IMR-90 (cell line): Measurements from ENCODE around the gene PRDX5. TPM values are rescaled to one million over a fixed set of nuclear protein-coding genes. Genes with fewer than 3 reads are reported as not detected.

Experiments used
- ATAC-seq: fragments of 200-7000 bp; cut with Tn5 transposase; 2 replicates; pipeline ENCODE4 v1.9.1; 2020; ENCODE audit warnings: low read depth, mild to moderate bottlenecking, moderate library complexity
- BruUV-seq: library from RNA; stranded (reverse); fragments of 400-500 nt; replicated peaks from 2 replicates; lab custom pipeline; 2021; lab: Mats Ljungman, UMichigan
- CTCF ChIA-PET: fragments of 300-600 bp; formaldehyde crosslinking; extraction: SDS; loops from one replicate; lab custom pipeline; 2021; ENCODE audit warnings: antibody characterized with exemption; lab: Yijun Ruan, JAX
- POLR2A ChIA-PET: fragments of 300-600 bp; sonication (Branson Sonifier 250); formaldehyde crosslinking; loops from one replicate; lab custom pipeline; 2022; ENCODE audit warnings: antibody characterized with exemption; ENCODE audit not compliant: unreplicated experiment; lab: Charles Lee
- DNase-seq: peaks from one replicate; pipeline ENCODE4 v3.0.0; 2013
- H2AFZ ChIP-seq: replicated peaks from 2 replicates; pipeline ENCODE3; 2013; ENCODE audit warnings: low read length, mild to moderate bottlenecking; ENCODE audit not compliant: poor library complexity
- H2AK5ac ChIP-seq: 2 replicates; pipeline ENCODE4 v1.6.1; 2013; ENCODE audit warnings: low read depth, low read length, inconsistent platforms
- H2AK9ac ChIP-seq: replicated peaks from 2 replicates; pipeline ENCODE3; 2013; ENCODE audit warnings: mild to moderate bottlenecking, low read depth, low read length, moderate library complexity; ENCODE audit not compliant: poor library complexity
- H2BK120ac ChIP-seq: 2 replicates; pipeline ENCODE4 v1.6.1; 2013; ENCODE audit warnings: low read depth, low read length, inconsistent platforms
- H2BK15ac ChIP-seq: 3 replicates; pipeline ENCODE4 v1.6.1; 2013; ENCODE audit warnings: low read depth, low read length, inconsistent platforms
- H2BK20ac ChIP-seq: 2 replicates; pipeline ENCODE4 v1.6.1; 2013; ENCODE audit warnings: low read depth, mild to moderate bottlenecking, inconsistent platforms, low read length, moderate library complexity
- H2BK5ac ChIP-seq: 2 replicates; pipeline ENCODE4 v1.6.1; 2013; ENCODE audit warnings: mild to moderate bottlenecking, low read depth, low read length, inconsistent platforms; ENCODE audit not compliant: poor library complexity, severe bottlenecking
- H3K14ac ChIP-seq: replicated peaks from 2 replicates; pipeline ENCODE4 v1.6.1; 2013; ENCODE audit warnings: low read depth, low read length, inconsistent platforms
- H3K18ac ChIP-seq: 2 replicates; pipeline ENCODE4 v1.6.1; 2013; ENCODE audit warnings: low read depth, low read length, control low read depth
- H3K23ac ChIP-seq: 2 replicates; pipeline ENCODE4 v1.6.1; 2013; ENCODE audit warnings: low read depth, low read length, inconsistent platforms
- H3K27ac ChIP-seq: 2 replicates; pipeline ENCODE4 v1.5.1; 2013; ENCODE audit warnings: mild to moderate bottlenecking, control low read depth, low read length; ENCODE audit not compliant: insufficient read depth
- H3K27me3 ChIP-seq: 2 replicates; pipeline ENCODE4 v1.6.1; 2013; ENCODE audit warnings: low read length; ENCODE audit not compliant: control insufficient read depth, insufficient read depth
- H3K36me3 ChIP-seq: 2 replicates; pipeline ENCODE4 v1.6.1; 2013; ENCODE audit warnings: low read length, mixed read lengths; ENCODE audit not compliant: control insufficient read depth, insufficient read depth
- H3K4ac ChIP-seq: 2 replicates; pipeline ENCODE4 v1.6.1; 2013; ENCODE audit warnings: low read depth, low read length, inconsistent platforms
- H3K4me1 ChIP-seq: 2 replicates; pipeline ENCODE4 v1.6.1; 2013; ENCODE audit warnings: low read length, mixed read lengths; ENCODE audit not compliant: control insufficient read depth, insufficient read depth
- H3K4me2 ChIP-seq: 2 replicates; pipeline ENCODE4 v1.6.1; 2013; ENCODE audit warnings: low read depth, mild to moderate bottlenecking, control low read depth, low read length, moderate library complexity
- H3K4me3 ChIP-seq: 2 replicates; pipeline ENCODE4 v1.5.1; 2013; ENCODE audit warnings: low read depth, mild to moderate bottlenecking, control low read depth, low read length, moderate library complexity; ENCODE audit not compliant: insufficient read depth
- H3K56ac ChIP-seq: 2 replicates; pipeline ENCODE4 v1.6.1; 2013; ENCODE audit warnings: low read length, inconsistent platforms; ENCODE audit not compliant: insufficient read depth; ENCODE audit errors: extremely low read depth
- H3K79me1 ChIP-seq, 2 experiments: 2 replicates each; pipeline ENCODE4 v1.6.1; 2013; ENCODE audit warnings: low read length in 2 of 2, inconsistent platforms in 1 of 2, low read depth in 1 of 2
- H3K9ac ChIP-seq: 2 replicates; pipeline ENCODE4 v1.6.1; 2013; ENCODE audit warnings: low read depth, low read length, control low read depth
- H3K9me1 ChIP-seq: 2 replicates; pipeline ENCODE4 v1.6.1; 2013; ENCODE audit warnings: low read length, inconsistent platforms; ENCODE audit not compliant: insufficient read depth
- H3K9me3 ChIP-seq: 2 replicates; pipeline ENCODE4 v1.6.1; 2013; ENCODE audit warnings: low read length; ENCODE audit not compliant: control insufficient read depth, insufficient read depth
- H4K20me1 ChIP-seq: 2 replicates; pipeline ENCODE4 v1.6.1; 2013; ENCODE audit warnings: low read length, inconsistent platforms; ENCODE audit not compliant: insufficient read depth
- H4K5ac ChIP-seq: 2 replicates; pipeline ENCODE4 v1.6.1; 2013; ENCODE audit warnings: mild to moderate bottlenecking, low read depth, low read length, control low read depth
- H4K8ac ChIP-seq, 2 experiments: 2 replicates each; pipeline ENCODE4 v1.6.1; 2013; ENCODE audit warnings: low read depth in 2 of 2, low read length in 2 of 2, control low read depth in 1 of 2, inconsistent platforms in 1 of 2
- H4K91ac ChIP-seq: 2 replicates; pipeline ENCODE4 v1.6.1; 2013; ENCODE audit warnings: low read depth, low read length, inconsistent platforms; ENCODE audit not compliant: insufficient read depth
- CEBPB ChIP-seq: IDR thresholded peaks from 2 replicates; pipeline ENCODE4 v1.6.1; 2012; ENCODE audit warnings: low read depth, low read length, improper control_type of control experiment
- CHD1 ChIP-seq: IDR thresholded peaks from 2 replicates; pipeline ENCODE4 v1.6.1; 2012; ENCODE audit warnings: low read depth, low read length, improper control_type of control experiment
- FOS ChIP-seq: fragments of 150-350 bp; IDR thresholded peaks from 2 replicates; pipeline ENCODE4 v1.6.1; 2016; ENCODE audit warnings: low read depth, low read length
- MAFK ChIP-seq: IDR thresholded peaks from 2 replicates; pipeline ENCODE4 v1.6.1; 2012; ENCODE audit warnings: low read depth, low read length, improper control_type of control experiment
- MXI1 ChIP-seq: IDR thresholded peaks from 2 replicates; pipeline ENCODE4 v1.6.1; 2012; ENCODE audit warnings: low read depth, mild to moderate bottlenecking, low read length, moderate library complexity, borderline replicate concordance
- RAD21 ChIP-seq: IDR thresholded peaks from 2 replicates; pipeline ENCODE4 v1.6.1; 2012; ENCODE audit warnings: low read length, improper control_type of control experiment
- WGBS, 2 experiments: methylation state at CpG; one replicate each; pipeline versions ENCODE4 v1.1.5 to v1.1.7; 2013; ENCODE audit warnings: missing lambda C conversion rate in 2 of 2; ENCODE audit not compliant: insufficient read length in 1 of 2; ENCODE audit errors: extremely low coverage in 2 of 2; 5-methylcytosine and 5-hydroxymethylcytosine counted together
- dilution Hi-C: fragments of 300-500 bp; cut with HindIII; formaldehyde crosslinking; loops from one replicate; pipeline ENCODE4 v1.14.3; 2018; ENCODE audit warnings: low sequenced_read_pairs; ENCODE audit not compliant: unreplicated experiment
- in situ Hi-C: fragments of 300-500 bp; cut with MboI; formaldehyde crosslinking; loops from 3 replicates; pipeline ENCODE4 v1.14.3; 2019; ENCODE audit warnings: low sequenced_read_pairs, inconsistent platforms, mixed read lengths
- intact Hi-C: fragments of 100-400 bp; cut with micrococcal nuclease; formaldehyde crosslinking; loops from 2 replicates; pipeline ENCODE4 v1.10.0; 2022
- polyA plus RNA-seq, 3 experiments: library from polyadenylated mRNA; depleted of rRNA; stranded (reverse); fragments of >200 nt; gene quantifications; 2 replicates each; pipeline ENCODE4 v1.2.3, GENCODE V29; 2012; ENCODE audit warnings: low replicate concordance in 1 of 3
- total RNA-seq: library from RNA; depleted of rRNA; stranded (reverse); fragments of >200 nt; gene quantifications from 2 replicates; pipeline ENCODE4 v1.2.3, GENCODE V29; 2012
- TF ChIP-seq, protein P1 (sequence below): conservative IDR thresholded peaks from 2 replicates; pipeline ENCODE4 v1.5.1; 2012; ENCODE audit warnings: mild to moderate bottlenecking, low read depth, low read length, improper control_type of control experiment

Gene PRDX5
- total and polyA plus RNA-seq, 2 of the 4 experiments (the other 2 are of a cell fraction): 120 to 292 TPM

- POLR2A ChIA-PET: no interaction called here
- Histone ChIP-seq H3K79me1 (no peaks in the 10 kb centered on the region), H3K27me3 (peaks cover 8% of the 10 kb centered on the region; the same call in 1 of the 2 replicates), H3K23ac (no peak overlapping the region), H4K5ac (no peak overlapping the region), H2AFZ (peak overlapping the region; percentile 21), H3K4ac (no peak overlapping the region), H3K4me3 (no peak overlapping the region), H4K20me1 (no peaks in the 10 kb centered on the region), H3K9me1 (no peaks in the 10 kb centered on the region), H3K27ac (no peak overlapping the region), H3K14ac (no peak overlapping the region), H2AK5ac (no peak overlapping the region; the same call in 1 of the 2 replicates), H2BK5ac (no peak overlapping the region), H2AK9ac (peak overlapping the region; percentile 1), H4K8ac (no peak overlapping the region), H2BK15ac (no peak overlapping the region), H3K9ac (no peak overlapping the region), H4K91ac (no peak overlapping the region), H3K4me1 (peaks cover 6% of the 10 kb centered on the region), H2BK120ac (no peak overlapping the region), H3K18ac (no peak overlapping the region), H3K4me2 (no peak overlapping the region), H3K36me3 (no peaks in the 10 kb centered on the region), H2BK20ac (no peak overlapping the region), H3K9me3 (no peaks in the 10 kb centered on the region), H3K56ac (no peak overlapping the region)
- 73% methylated on average over 6 of the region's 18 CpGs; no CpG with 5 or more reads in 1 of the 2 experiments for WGBS, 2 experiments
- DNase-seq (no peak), ATAC-seq (no peak)
- TF ChIP-seq MAFK (no peak), CEBPB (no peak), RAD21 (peak; percentile 31), FOS (no peak), MXI1 (no peak), CHD1 (no peak)
- TF ChIP-seq, protein P1, sequence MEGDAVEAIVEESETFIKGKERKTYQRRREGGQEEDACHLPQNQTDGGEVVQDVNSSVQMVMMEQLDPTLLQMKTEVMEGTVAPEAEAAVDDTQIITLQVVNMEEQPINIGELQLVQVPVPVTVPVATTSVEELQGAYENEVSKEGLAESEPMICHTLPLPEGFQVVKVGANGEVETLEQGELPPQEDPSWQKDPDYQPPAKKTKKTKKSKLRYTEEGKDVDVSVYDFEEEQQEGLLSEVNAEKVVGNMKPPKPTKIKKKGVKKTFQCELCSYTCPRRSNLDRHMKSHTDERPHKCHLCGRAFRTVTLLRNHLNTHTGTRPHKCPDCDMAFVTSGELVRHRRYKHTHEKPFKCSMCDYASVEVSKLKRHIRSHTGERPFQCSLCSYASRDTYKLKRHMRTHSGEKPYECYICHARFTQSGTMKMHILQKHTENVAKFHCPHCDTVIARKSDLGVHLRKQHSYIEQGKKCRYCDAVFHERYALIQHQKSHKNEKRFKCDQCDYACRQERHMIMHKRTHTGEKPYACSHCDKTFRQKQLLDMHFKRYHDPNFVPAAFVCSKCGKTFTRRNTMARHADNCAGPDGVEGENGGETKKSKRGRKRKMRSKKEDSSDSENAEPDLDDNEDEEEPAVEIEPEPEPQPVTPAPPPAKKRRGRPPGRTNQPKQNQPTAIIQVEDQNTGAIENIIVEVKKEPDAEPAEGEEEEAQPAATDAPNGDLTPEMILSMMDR: peak; percentile 28; the same call in 1 of the 2 replicates
- CTCF ChIA-PET: interaction anchor here (2.2 kb wide), 1 partner anchor 11 kb away, joined by 11 read pairs; no protein-coding TSS in a partner anchor
- no TSS peak for BruUV-seq
- in situ Hi-C loops (no loop called here), intact Hi-C loops (no loop called here), dilution Hi-C loops (no loop called here)
Measured at GRCh38 chr11:64343767-64344559, 26.0 kb downstream of the PRDX5 start.
